ENCODE data around the gene WIPF1.

WIPF1 gene

DNA sequence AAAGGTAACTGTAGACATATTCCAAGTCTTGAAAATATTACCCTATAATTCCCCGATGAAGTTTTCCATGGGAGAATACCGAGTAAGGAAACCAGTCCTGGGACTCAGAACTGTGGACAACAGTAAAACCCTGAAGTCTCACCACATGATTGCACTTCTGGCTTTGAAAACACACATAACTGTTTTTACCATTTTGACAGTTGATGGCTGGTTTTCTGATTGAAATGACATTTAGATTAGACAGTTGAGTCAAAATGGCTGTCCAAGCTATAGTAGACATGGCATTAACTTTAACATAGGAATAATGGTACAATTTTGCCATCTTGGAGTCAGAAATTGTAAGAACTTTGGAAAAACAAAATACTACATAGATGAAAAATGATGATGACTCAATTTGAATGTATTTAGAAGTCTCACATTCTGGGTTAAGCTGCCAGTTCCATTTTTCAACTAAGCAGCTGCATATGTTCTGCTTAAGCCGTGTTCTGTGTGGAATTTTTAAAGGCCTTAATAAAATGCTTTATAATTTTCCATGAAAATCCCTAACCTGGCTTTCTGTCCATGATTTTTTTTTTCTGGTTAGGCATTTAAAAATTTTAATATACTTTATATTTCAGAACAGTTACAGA, 38.3 kb upstream of the WIPF1 start:
- DNase-seq (ENCODE audit: low read depth), result no peak
- no peak overlapping the region for H3K4me3 ChIP-seq (ENCODE audit: control insufficient read depth, low read depth, low read length)
- TF ChIP-seq, protein P1, sequence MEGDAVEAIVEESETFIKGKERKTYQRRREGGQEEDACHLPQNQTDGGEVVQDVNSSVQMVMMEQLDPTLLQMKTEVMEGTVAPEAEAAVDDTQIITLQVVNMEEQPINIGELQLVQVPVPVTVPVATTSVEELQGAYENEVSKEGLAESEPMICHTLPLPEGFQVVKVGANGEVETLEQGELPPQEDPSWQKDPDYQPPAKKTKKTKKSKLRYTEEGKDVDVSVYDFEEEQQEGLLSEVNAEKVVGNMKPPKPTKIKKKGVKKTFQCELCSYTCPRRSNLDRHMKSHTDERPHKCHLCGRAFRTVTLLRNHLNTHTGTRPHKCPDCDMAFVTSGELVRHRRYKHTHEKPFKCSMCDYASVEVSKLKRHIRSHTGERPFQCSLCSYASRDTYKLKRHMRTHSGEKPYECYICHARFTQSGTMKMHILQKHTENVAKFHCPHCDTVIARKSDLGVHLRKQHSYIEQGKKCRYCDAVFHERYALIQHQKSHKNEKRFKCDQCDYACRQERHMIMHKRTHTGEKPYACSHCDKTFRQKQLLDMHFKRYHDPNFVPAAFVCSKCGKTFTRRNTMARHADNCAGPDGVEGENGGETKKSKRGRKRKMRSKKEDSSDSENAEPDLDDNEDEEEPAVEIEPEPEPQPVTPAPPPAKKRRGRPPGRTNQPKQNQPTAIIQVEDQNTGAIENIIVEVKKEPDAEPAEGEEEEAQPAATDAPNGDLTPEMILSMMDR (IDR thresholded peaks at IDR 0.05; ENCODE audit: control insufficient read depth, insufficient read depth, low read depth, low read length, missing control alignments), result no peak

DNA sequence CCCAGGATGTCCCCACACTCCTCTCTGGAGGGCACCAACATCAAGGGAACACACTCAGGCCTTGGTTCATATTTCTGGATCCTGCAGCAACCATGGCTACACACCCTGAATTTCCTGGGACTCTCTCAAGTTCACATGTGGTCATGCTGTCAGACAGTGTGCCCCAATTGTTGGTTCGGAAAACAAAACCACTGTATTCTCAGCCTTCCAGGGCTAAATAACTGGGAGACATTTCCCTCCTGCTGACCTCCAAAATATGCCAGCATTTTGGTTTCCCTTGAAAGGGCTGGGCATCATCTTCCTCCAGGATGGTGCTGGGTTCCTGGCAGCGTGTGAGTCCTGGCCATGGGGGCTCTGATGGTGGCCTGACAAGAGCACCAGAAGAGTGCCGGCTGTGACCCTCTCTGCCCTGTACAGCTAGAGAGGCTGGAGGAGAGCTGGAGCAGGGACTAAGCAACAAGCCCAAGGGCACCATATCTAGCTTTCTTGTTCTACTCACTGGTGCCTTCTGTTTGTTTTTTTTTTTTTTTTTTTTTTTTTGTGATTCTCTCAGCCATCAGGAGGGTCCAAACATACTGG, 37.5 kb upstream of the WIPF1 start:
- no peak for DNase-seq (ENCODE audit: low read depth)
- H3K4me3 ChIP-seq (ENCODE audit: control insufficient read depth, low read depth, low read length), result no peak overlapping the region
- TF ChIP-seq, protein P1 (IDR thresholded peaks at IDR 0.05; ENCODE audit: control insufficient read depth, insufficient read depth, low read depth, low read length, missing control alignments), result peak; percentile 7

DNA sequence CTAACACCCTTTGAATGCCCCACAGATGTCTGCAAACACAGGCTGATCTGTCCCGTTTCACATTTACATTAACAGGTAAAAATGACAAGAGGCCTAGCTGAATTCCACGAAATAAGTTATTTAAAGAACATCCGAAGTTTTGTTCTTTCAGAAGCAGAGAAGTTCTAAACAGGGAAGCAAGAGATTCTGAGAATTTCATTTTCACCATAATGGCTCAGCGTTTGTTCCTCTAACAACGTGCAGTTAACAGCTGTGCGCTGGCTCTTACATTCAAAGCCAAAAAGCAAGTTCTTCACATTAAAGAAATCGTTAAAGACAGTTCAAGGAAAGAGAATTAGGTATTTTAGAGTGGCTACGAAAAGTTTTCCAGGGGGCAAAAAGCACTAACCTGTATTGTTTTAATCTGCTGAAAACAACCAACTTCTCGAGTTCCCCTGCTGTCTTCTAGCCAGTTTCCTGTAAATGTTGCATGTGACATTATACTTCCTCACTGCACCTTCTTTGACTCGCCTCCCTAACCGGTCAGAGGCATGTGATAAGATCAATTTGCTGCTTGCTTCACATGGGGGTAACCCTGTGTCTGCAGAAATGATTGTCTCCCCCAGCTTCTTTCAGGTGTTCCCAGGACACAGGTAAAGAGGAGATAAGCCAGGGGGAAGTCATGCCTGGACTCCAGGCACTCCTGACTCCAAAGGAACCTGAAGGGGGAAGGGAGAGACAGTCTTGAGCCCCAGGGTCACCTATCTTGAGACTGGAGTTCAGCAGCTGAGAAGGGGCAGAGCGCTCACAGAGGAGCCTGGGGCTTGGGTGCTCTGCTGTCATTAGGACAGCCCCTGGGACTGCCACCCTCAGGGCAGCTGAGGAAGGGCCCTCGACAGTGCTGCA, 36.8 kb upstream of the WIPF1 start:
- no peak overlapping the region for H3K4me3 ChIP-seq (ENCODE audit: control insufficient read depth, low read depth, low read length)
- no peak for DNase-seq (ENCODE audit: low read depth)
- TF ChIP-seq, protein P1 (IDR thresholded peaks at IDR 0.05; ENCODE audit: control insufficient read depth, insufficient read depth, low read depth, low read length, missing control alignments), result no peak

DNA sequence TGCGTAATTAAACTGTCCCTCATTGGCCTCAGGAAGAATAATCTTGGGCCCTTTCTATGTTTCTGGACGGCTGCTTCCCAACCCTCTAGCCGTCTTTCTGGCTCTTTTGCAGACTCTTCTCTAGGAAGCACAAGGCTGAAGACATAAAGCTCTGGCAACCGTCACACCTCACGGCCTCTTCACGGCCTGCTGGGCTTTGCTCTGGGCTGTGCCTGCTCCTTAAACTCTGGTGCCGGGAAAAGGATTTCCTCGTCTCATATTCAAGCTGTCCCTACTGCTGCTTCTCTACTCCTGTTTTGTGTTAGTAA, 36.0 kb upstream of the WIPF1 start:
- TF ChIP-seq, protein P1 (IDR thresholded peaks at IDR 0.05; ENCODE audit: control insufficient read depth, insufficient read depth, low read depth, low read length, missing control alignments), result no peak
- no peak for DNase-seq (ENCODE audit: low read depth)
- no peak overlapping the region for H3K4me3 ChIP-seq (ENCODE audit: control insufficient read depth, low read depth, low read length)

DNA sequence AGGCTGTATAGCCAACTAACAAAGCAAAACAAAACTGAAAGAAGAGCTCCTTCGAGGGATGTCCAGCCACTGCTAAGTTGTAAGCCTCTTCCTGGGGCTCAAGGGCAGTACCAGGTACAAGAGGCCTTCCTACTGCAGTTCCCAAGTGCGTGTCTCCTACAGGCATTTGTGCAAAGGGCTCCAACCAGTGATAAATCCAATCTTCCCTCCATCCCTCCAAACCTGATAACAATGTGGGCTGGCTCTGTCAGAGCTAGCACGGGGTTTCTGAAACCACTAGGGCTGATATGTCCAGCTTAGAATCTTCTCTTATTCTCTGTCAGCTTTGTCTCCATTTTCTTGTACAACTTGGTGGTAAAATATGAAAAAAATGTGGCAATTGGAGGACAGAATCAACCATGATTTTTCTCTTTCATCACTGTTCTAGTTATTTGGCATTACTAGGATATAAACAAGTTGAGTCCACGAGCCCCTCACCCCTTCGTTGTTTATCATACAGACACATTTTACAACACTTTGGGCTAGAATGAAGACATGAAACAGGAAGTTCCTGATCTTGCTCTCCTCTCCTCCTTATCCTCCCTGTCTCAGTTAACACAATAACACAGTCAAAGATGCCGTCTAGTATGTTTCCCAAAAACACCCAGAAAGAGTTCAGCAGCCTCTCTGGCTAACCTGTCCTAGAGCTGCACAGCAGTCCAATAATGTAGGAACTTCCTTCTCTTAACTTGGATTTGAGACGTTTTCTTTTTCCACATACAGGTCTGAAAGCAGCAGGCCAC, 35.4 kb upstream of the WIPF1 start:
- H3K4me3 ChIP-seq (ENCODE audit: control insufficient read depth, low read depth, low read length), result no peak overlapping the region
- no peak for DNase-seq (ENCODE audit: low read depth)
- TF ChIP-seq, protein P1 (IDR thresholded peaks at IDR 0.05; ENCODE audit: control insufficient read depth, insufficient read depth, low read depth, low read length, missing control alignments), result no peak

All from AG09309 (cell line).